WTC11 (cell line): Measurements from ENCODE around the gene REXO2. TPM values are rescaled to one million over a fixed set of nuclear protein-coding genes. Genes with fewer than 3 reads are reported as not detected.

ENCODE experiments used
- ATAC-seq: fragments of 200-7000 bp; cut with Tn5 transposase; 2 replicates; pipeline ENCODE4 v1.10.0; 2021; ENCODE audit warnings: mild to moderate bottlenecking, moderate library complexity
- CTCF ChIA-PET: fragments of 300-600 bp; sonication (Branson Sonifier 250); formaldehyde crosslinking; loops from one replicate; lab custom pipeline; 2021; ENCODE audit warnings: antibody characterized with exemption; lab: Charles Lee
- POLR2A ChIA-PET: fragments of 350-600 bp; sonication (Branson Sonifier 250); formaldehyde crosslinking; loops from one replicate; lab custom pipeline; 2021; ENCODE audit warnings: antibody characterized with exemption; lab: Charles Lee
- DNase-seq: peaks from one replicate; pipeline ENCODE4 v3.0.0; 2021; ENCODE audit warnings: low spot score
- H3K27ac Mint-ChIP-seq: 2 replicates; pipeline ENCODE4 v1.8.0; 2021; ENCODE audit warnings: mixed read lengths
- H3K27me3 Mint-ChIP-seq: 2 replicates; pipeline ENCODE4 v1.8.0; 2021; ENCODE audit warnings: low read depth, mild to moderate bottlenecking, moderate library complexity, mixed read lengths
- H3K36me3 Mint-ChIP-seq: 2 replicates; pipeline ENCODE4 v1.8.0; 2021; ENCODE audit warnings: mixed read lengths
- H3K4me1 Mint-ChIP-seq: 2 replicates; pipeline ENCODE4 v1.8.0; 2022; ENCODE audit warnings: mixed read lengths
- H3K4me3 Mint-ChIP-seq: 2 replicates; pipeline ENCODE4 v1.8.0; 2021; ENCODE audit warnings: mild to moderate bottlenecking, moderate library complexity, mixed read lengths
- H3K9me3 Mint-ChIP-seq: 2 replicates; pipeline ENCODE4 v1.8.0; 2021; ENCODE audit warnings: mixed read lengths
- FOXJ3 ChIP-seq: sonication (generic); formaldehyde crosslinking; IDR thresholded peaks from 2 replicates; pipeline ENCODE4 v1.9.0; 2021; ENCODE audit warnings: missing genetic modification reagents, mild to moderate bottlenecking, borderline replicate concordance
- GRHL2 ChIP-seq: fragments of 250-450 bp; sonication (Bioruptor Pico); IDR thresholded peaks from 2 replicates; pipeline ENCODE4 v1.8.0; 2022; ENCODE audit warnings: mild to moderate bottlenecking, moderate library complexity; ENCODE audit not compliant: insufficient replicate concordance, severe bottlenecking
- HMGA2 ChIP-seq: fragments of 250-450 bp; sonication (Bioruptor Pico); IDR thresholded peaks from 2 replicates; pipeline ENCODE4 v1.4.0; 2021; ENCODE audit warnings: mild to moderate bottlenecking, moderate library complexity
- KAT7 ChIP-seq: sonication (generic); formaldehyde crosslinking; IDR thresholded peaks from 2 replicates; pipeline ENCODE4 v1.8.1; 2023; ENCODE audit warnings: missing genetic modification reagents, mild to moderate bottlenecking, borderline replicate concordance
- NFE2L1 ChIP-seq: sonication (generic); formaldehyde crosslinking; IDR thresholded peaks from 2 replicates; pipeline ENCODE4 v1.8.1; 2023; ENCODE audit warnings: missing genetic modification reagents
- PRDM15 ChIP-seq: sonication (generic); formaldehyde crosslinking; IDR thresholded peaks from 2 replicates; pipeline ENCODE4 v1.8.0; 2022; ENCODE audit warnings: missing genetic modification reagents
- SMAD3 ChIP-seq: sonication (generic); formaldehyde crosslinking; IDR thresholded peaks from 2 replicates; pipeline ENCODE4 v1.8.0; 2022; ENCODE audit warnings: missing genetic modification reagents, mild to moderate bottlenecking, borderline replicate concordance
- SP1 ChIP-seq: sonication (generic); formaldehyde crosslinking; conservative IDR thresholded peaks from 2 replicates; pipeline ENCODE4 v1.8.1; 2022; ENCODE audit warnings: missing genetic modification reagents
- ZNF219 ChIP-seq: sonication (generic); formaldehyde crosslinking; IDR thresholded peaks from 2 replicates; pipeline ENCODE4 v1.8.0; 2023; ENCODE audit warnings: missing genetic modification reagents, mild to moderate bottlenecking, borderline replicate concordance
- ZNF671 ChIP-seq: fragments of 250-450 bp; sonication (Bioruptor Pico); IDR thresholded peaks from 2 replicates; pipeline ENCODE4 v1.8.0; 2021; ENCODE audit warnings: mild to moderate bottlenecking
- ZSCAN18 ChIP-seq: fragments of 250-450 bp; sonication (Bioruptor Pico); IDR thresholded peaks from 2 replicates; pipeline ENCODE4 v2.1.2; 2022; ENCODE audit warnings: mild to moderate bottlenecking, moderate library complexity
- total RNA-seq: library from RNA; stranded (reverse); gene quantifications from 3 replicates; pipeline ENCODE4 v1.2.3, GENCODE V29; 2021
- TF ChIP-seq, protein P1 (sequence below): sonication (generic); formaldehyde crosslinking; conservative IDR thresholded peaks from 2 replicates; pipeline ENCODE4 v1.8.1; 2023; ENCODE audit warnings: mild to moderate bottlenecking, low read depth, missing genetic modification reagents, moderate library complexity
- TF ChIP-seq, protein P2 (sequence below): fragments of 250-450 bp; sonication (Bioruptor Pico); IDR thresholded peaks from 2 replicates; pipeline ENCODE4 v1.9.0; 2021; ENCODE audit warnings: mild to moderate bottlenecking, borderline replicate concordance
- TF ChIP-seq, protein P3 (sequence below): sonication (generic); formaldehyde crosslinking; IDR thresholded peaks from 2 replicates; pipeline ENCODE4 v1.8.1; 2022; ENCODE audit warnings: mild to moderate bottlenecking, moderate library complexity, missing genetic modification reagents

Gene REXO2
- total RNA-seq, 1 experiment from 2014 or later, result 98.8 TPM

- TF ChIP-seq, protein P1, sequence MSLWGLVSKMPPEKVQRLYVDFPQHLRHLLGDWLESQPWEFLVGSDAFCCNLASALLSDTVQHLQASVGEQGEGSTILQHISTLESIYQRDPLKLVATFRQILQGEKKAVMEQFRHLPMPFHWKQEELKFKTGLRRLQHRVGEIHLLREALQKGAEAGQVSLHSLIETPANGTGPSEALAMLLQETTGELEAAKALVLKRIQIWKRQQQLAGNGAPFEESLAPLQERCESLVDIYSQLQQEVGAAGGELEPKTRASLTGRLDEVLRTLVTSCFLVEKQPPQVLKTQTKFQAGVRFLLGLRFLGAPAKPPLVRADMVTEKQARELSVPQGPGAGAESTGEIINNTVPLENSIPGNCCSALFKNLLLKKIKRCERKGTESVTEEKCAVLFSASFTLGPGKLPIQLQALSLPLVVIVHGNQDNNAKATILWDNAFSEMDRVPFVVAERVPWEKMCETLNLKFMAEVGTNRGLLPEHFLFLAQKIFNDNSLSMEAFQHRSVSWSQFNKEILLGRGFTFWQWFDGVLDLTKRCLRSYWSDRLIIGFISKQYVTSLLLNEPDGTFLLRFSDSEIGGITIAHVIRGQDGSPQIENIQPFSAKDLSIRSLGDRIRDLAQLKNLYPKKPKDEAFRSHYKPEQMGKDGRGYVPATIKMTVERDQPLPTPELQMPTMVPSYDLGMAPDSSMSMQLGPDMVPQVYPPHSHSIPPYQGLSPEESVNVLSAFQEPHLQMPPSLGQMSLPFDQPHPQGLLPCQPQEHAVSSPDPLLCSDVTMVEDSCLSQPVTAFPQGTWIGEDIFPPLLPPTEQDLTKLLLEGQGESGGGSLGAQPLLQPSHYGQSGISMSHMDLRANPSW (CRISPR knock-in tag), result no peak
- no peak for TF ChIP-seq NFE2L1 (CRISPR knock-in tag)
- no peak for TF ChIP-seq GRHL2
- no peak for TF ChIP-seq KAT7
- no peak for TF ChIP-seq SMAD3 (CRISPR knock-in tag)
- no peak for TF ChIP-seq ZSCAN18 (CRISPR knock-in tag)
- no peak for TF ChIP-seq PRDM15 (CRISPR knock-in tag)
- no peak for TF ChIP-seq FOXJ3 (CRISPR knock-in tag)
- TF ChIP-seq ZNF219 (CRISPR knock-in tag), result no peak
- no peak for TF ChIP-seq ZNF671 (CRISPR knock-in tag)
- TF ChIP-seq SP1, result no peak
These were observed 1.9 kb downstream of the REXO2 start (continued) for GRCh38 chr11:114440971-114441763.

DNA sequence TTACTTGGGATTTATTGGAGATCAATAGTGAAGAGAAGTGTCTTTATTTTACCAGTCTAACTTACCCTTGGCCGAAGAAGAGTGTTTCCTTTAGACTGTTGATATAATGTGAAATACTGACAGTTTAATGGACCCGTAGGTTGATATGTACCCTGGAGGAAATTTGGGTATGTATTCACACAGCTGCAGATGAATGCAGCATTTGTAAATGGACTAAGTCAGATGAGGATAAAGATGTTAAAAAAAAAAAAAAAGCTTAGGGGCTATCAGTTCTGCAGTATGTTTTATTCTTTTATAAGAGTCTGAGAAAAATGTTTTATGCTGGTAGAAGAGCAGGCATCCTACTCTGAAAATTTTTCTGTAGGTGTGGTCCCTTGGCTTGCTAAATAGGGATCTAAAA, 2.7 kb downstream of the REXO2 start:
- ATAC-seq (no peak), DNase-seq (no peak)
- TF ChIP-seq, protein P2, sequence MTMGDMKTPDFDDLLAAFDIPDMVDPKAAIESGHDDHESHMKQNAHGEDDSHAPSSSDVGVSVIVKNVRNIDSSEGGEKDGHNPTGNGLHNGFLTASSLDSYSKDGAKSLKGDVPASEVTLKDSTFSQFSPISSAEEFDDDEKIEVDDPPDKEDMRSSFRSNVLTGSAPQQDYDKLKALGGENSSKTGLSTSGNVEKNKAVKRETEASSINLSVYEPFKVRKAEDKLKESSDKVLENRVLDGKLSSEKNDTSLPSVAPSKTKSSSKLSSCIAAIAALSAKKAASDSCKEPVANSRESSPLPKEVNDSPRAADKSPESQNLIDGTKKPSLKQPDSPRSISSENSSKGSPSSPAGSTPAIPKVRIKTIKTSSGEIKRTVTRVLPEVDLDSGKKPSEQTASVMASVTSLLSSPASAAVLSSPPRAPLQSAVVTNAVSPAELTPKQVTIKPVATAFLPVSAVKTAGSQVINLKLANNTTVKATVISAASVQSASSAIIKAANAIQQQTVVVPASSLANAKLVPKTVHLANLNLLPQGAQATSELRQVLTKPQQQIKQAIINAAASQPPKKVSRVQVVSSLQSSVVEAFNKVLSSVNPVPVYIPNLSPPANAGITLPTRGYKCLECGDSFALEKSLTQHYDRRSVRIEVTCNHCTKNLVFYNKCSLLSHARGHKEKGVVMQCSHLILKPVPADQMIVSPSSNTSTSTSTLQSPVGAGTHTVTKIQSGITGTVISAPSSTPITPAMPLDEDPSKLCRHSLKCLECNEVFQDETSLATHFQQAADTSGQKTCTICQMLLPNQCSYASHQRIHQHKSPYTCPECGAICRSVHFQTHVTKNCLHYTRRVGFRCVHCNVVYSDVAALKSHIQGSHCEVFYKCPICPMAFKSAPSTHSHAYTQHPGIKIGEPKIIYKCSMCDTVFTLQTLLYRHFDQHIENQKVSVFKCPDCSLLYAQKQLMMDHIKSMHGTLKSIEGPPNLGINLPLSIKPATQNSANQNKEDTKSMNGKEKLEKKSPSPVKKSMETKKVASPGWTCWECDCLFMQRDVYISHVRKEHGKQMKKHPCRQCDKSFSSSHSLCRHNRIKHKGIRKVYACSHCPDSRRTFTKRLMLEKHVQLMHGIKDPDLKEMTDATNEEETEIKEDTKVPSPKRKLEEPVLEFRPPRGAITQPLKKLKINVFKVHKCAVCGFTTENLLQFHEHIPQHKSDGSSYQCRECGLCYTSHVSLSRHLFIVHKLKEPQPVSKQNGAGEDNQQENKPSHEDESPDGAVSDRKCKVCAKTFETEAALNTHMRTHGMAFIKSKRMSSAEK (CRISPR knock-in tag), result no peak
- TF ChIP-seq, protein P3, sequence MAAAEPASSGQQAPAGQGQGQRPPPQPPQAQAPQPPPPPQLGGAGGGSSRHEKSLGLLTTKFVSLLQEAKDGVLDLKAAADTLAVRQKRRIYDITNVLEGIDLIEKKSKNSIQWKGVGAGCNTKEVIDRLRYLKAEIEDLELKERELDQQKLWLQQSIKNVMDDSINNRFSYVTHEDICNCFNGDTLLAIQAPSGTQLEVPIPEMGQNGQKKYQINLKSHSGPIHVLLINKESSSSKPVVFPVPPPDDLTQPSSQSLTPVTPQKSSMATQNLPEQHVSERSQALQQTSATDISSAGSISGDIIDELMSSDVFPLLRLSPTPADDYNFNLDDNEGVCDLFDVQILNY (CRISPR knock-in tag), result no peak
- no peak for TF ChIP-seq HMGA2 (CRISPR knock-in tag)
- POLR2A ChIA-PET, result no interaction called here
- Mint-ChIP-seq H3K4me3 (peak overlapping the region; percentile 59), H3K9me3 (no peaks in the 10 kb centered on the region), H3K27ac (no peak overlapping the region; the same call in none of the 2 replicates), H3K27me3 (no peaks in the 10 kb centered on the region), H3K4me1 (peaks cover 56% of the 10 kb centered on the region), H3K36me3 (peaks cover 38% of the 10 kb centered on the region)
- CTCF ChIA-PET, result no interaction called here
